ENCODE results near the gene UBE2O. TPM values are rescaled to one million over a fixed set of nuclear protein-coding genes. Genes with fewer than 3 reads are reported as not detected.

The UBE2O gene
- total and polyA plus RNA-seq, 2 donors (not counting 3 experiments of a cell fraction or from before 2014, with no cell fraction given), result 13.9 to 34.1 TPM

GRCh38 chr17:76490112-76490710 lies 37.3 kb upstream of the UBE2O start:
- FAIRE-seq (no peak), DNase-seq (ENCODE audit: low read depth, low spot score) (no peak)
- no peak overlapping the region for H3K27ac ChIP-seq (ENCODE audit: insufficient read depth, low read depth, low read length)
- H3K4me1 ChIP-seq (ENCODE audit: control insufficient read depth, extremely low read depth, insufficient read depth, low read length), result peaks cover 24% of the 10 kb centered on the region
- POLR2A ChIA-PET, result no interaction called here
- H3K27me3 ChIP-seq (ENCODE audit: control insufficient read depth in 2 of 2, insufficient read depth in 2 of 2, low read length in 2 of 2), result no peaks in the 10 kb centered on the region
- no peaks in the 10 kb centered on the region for H3K79me2 ChIP-seq (ENCODE audit: control insufficient read depth, insufficient read depth, low read length)
- intact Hi-C loops (cut with micrococcal nuclease), result no loop called here
- TF ChIP-seq POLR2AphosphoS5 (IDR thresholded peaks at IDR 0.05; ENCODE audit: insufficient read depth, low read depth, low read length) (no peak), MAX (IDR thresholded peaks at IDR 0.05; ENCODE audit: insufficient read depth, insufficient read length) (no peak), EZH2 (IDR thresholded peaks at IDR 0.05; ENCODE audit: borderline replicate concordance, low read depth, low read length, severe bottlenecking) (no peak), POLR2A (IDR thresholded peaks at IDR 0.05; ENCODE audit: low read depth, low read length) (no peak), JUN (IDR thresholded peaks at IDR 0.05; ENCODE audit: borderline replicate concordance, insufficient read depth, insufficient read length, low read depth) (no peak), CTCF (IDR thresholded peaks at IDR 0.05; ENCODE audit: extremely low read depth in 1 of 2, insufficient read depth in 1 of 2, low read depth in 1 of 2, low read length in 2 of 2) (no peak), FOS (IDR thresholded peaks at IDR 0.05; ENCODE audit: borderline replicate concordance, insufficient read depth, low read length) (no peak), GATA2 (IDR thresholded peaks at IDR 0.05; ENCODE audit: insufficient read depth, insufficient read length, low read depth, low read length) (no peak), MYC (IDR thresholded peaks at IDR 0.05; ENCODE audit: low read depth, low read length) (no peak)
- no peak overlapping the region for H2AFZ ChIP-seq (ENCODE audit: low read depth, low read length)
- H4K20me1 ChIP-seq (replicated peaks; ENCODE audit: control insufficient read depth, extremely low read depth, insufficient read depth, low read length), result no peaks in the 10 kb centered on the region
- CTCF ChIA-PET, result interaction anchor here (1.0 to 1.9 kb wide), 3 partner anchors 9 to 38 kb away, joined by 3 to 6 read pairs (median 5); partner anchors contain the start of genes AANAT and UBE2O
- no peaks in the 10 kb centered on the region for H3K9me3 ChIP-seq (replicated peaks; ENCODE audit: control insufficient read depth, insufficient read depth, low read length)
- H3K4me3 ChIP-seq (replicated peaks in 1 of 3; ENCODE audit: insufficient read depth in 1 of 3, low read depth in 1 of 3, low read length in 3 of 3), result no peak overlapping the region
- dilution Hi-C loops (cut with MboI; ENCODE audit: extremely low pct_ligation_motif_present, low sequenced_read_pairs), result no loop called here
- H3K9me1 ChIP-seq (replicated peaks; ENCODE audit: control insufficient read depth, extremely low read depth, insufficient read depth, low read length), result no peaks in the 10 kb centered on the region
- no peaks in the 10 kb centered on the region for H3K36me3 ChIP-seq (ENCODE audit: control insufficient read depth in 2 of 2, extremely low read depth in 1 of 2, insufficient read depth in 2 of 2, low read length in 2 of 2)
- H3K9ac ChIP-seq (replicated peaks; ENCODE audit: extremely low read depth, insufficient read depth, low read length), result no peak overlapping the region
- no TSS peak for BruUV-seq (replicated peaks)
- no peak overlapping the region for H3K4me2 ChIP-seq (ENCODE audit: insufficient read depth, low read length)
